Fibroblast of lung (primary cell): ENCODE measurements around the gene GEN1.

ENCODE experiments used
- CTCF ChIP-seq, 2 donors: IDR thresholded peaks in 1 of 2; conservative IDR thresholded peaks in 1 of 2; 1 replicate in 1 of 2; 2 replicates in 1 of 2; pipeline ENCODE4 v1.5.1; 2011 to 2012; ENCODE audit warnings: low read length in 2 of 2, control low read depth in 1 of 2, inconsistent platforms in 1 of 2, low read depth in 1 of 2, mild to moderate bottlenecking in 1 of 2
- EZH2 ChIP-seq: IDR thresholded peaks from 2 replicates; pipeline ENCODE4 v1.5.1; 2012; ENCODE audit warnings: low read length, control low read depth, mild to moderate bottlenecking; ENCODE audit errors: missing control alignments

GRCh38 chr2:17753803-17754663 lies at the start of gene GEN1, which contains the start of gene SMC6:
- TF ChIP-seq CTCF (conservative IDR thresholded peaks at IDR 0.05 in 1 of 2, IDR thresholded peaks at IDR 0.05 in 1 of 2; ENCODE audit: low read depth in 1 of 2, low read length in 2 of 2) (no peak), EZH2 (no peak)
